Pancreas (tissue), 10 donors: ENCODE measurements around the gene DDI2. TPM values are rescaled to one million over a fixed set of nuclear protein-coding genes. Genes with fewer than 3 reads are reported as not detected.

Experiments used
- ATAC-seq, 4 donors: fragments of 200-7000 bp; cut with Tn5 transposase; one replicate each; pipeline versions ENCODE4 v1.8.0 to v1.9.1; 2020; ENCODE audit warnings: mild to moderate bottlenecking in 4 of 4, moderate library complexity in 4 of 4
- DNase-seq, 6 donors: peaks; one replicate each; pipeline ENCODE4 v3.0.0-alpha.2; 2020
- FAIRE-seq: peaks from 2 replicates; lab custom pipeline; 2012; peaks lifted over from hg19 to GRCh38; lab: Jason Lieb, UNC
- H3K27ac ChIP-seq, 4 donors: fragments of 200-600 bp; sonication (generic); 1 replicate in 3 of 4; 2 replicates in 1 of 4; pipeline versions ENCODE4 v1.5.0 to v1.8.0; 2020
- H3K27me3 ChIP-seq, 4 donors: fragments of 200-600 bp; one replicate each; pipeline ENCODE4 v1.8.0; 2021
- H3K36me3 ChIP-seq, 3 donors: fragments of 200-600 bp; sonication (generic) in 1 of 3; one replicate each; pipeline versions ENCODE4 v1.5.0 to v1.8.0; 2020 to 2021
- H3K4me1 ChIP-seq, 3 donors: fragments of 200-600 bp; one replicate each; pipeline ENCODE4 v1.8.0; 2021
- H3K4me3 ChIP-seq, 4 donors: fragments of 200-600 bp; sonication (generic) in 2 of 4; one replicate each; pipeline versions ENCODE4 v1.5.0 to v1.8.0; 2020 to 2021
- H3K9me3 ChIP-seq, 4 donors: fragments of 200-600 bp; one replicate each; pipeline ENCODE4 v1.8.0; 2021
- WGBS, 2 donors: extraction: QIAGEN DNeasy Blood & Tissue Kit; methylation state at CpG; one replicate each; pipeline ENCODE4 v1.1.7; 2013; 5-methylcytosine and 5-hydroxymethylcytosine counted together
- intact Hi-C, 3 donors: fragments of 100-400 bp; cut with DNase I; formaldehyde crosslinking; loops; one replicate each; pipeline versions ENCODE4 v1.11.1 to v1.14.2; 2022
- polyA plus RNA-seq, 2 donors: library from polyadenylated mRNA; stranded (reverse); fragments of 200-250 nt; gene quantifications; one replicate each; pipeline ENCODE4 v1.2.3, GENCODE V29; 2013
- total RNA-seq, 6 donors: library from RNA; stranded (reverse); fragmentation: NEBNext Ultra II Directional in 4 of 6; extraction: Animal tissue kit (Norgen Biotek cat#: 25700) in 4 of 6; gene quantifications; one replicate each; pipeline versions ENCODE4 v1.2.1 to v1.2.4, GENCODE V29; 2021 to 2023
- TF ChIP-seq, protein P1 (sequence below), 4 donors: fragments of 200-600 bp; sonication (generic) in 3 of 4; IDR thresholded peaks; one replicate each; pipeline versions ENCODE4 v1.5.0 to v1.8.0; 2021; ENCODE audit warnings: antibody characterized with exemption in 4 of 4
- donor health status: healthy with polysubstance abuse.
- donor health status: DM: no; HTN: no; CAD: no; lungs with moderate emphysema.
- donor health status: DM: no; HTN: no; CAD: no.
- donor health status: control.
- donor health status: control.
- donor health status: Bipolar disorder and iron deficiency.
- donor health status: DM: yes; HTN: yes; CAD: no.
- donor health status: DM: no; HTN: no; CAD: no.
- donor health status: DM: no; HTN: no; CAD: no.
- donor health status: DM: yes; HTN: yes; CAD: no.

The DDI2 gene
- total and polyA plus RNA-seq, 8 donors, result 4.7 to 17.8 (median 15.3) TPM

DNA sequence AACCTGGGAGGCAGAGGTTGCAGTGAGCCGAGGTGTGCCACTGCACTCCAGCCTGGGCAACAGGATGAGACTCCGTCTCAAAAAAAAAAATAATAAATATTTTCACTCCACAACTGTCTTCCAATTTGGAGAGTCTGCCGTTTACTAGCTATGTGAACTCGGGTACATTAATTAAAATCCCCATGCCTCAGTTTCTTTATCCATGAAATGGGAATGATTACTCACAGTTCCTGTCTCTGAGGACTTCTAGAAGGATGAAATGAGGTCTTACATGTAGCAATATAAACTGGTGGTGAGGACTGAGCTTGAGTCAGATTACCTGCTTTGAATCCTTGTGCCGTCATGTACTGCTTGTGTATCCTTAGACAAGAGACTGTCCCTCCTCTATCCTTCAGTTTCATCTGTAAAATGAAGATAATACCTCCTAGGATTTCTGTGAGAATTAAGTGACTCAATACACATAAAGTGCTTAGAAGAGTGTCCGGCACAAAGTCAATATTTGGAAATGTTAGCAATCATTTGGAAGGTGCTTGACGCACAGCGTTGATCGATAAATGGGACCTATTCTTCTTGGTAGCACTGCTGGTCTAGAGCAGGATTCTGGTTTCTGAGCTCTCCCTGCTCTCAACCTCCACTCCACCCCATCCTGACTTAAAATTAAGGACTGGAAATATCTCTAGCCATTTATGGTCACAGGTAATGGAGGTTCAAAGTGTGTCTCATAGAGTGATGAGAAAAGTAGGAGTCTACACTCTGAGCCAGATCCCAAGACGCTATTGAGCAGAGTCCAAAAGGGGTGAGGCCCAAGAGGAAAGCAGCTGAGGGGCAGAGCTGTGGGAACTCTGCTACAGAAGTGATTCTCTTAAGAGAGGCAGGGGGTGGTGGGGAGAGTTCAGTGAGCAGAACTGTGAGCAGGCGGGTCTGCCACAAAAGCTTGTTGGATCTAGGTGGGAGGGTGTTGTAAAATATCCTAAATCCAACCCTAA, 11.6 kb upstream of the DDI2 start:
- peak in 1 of 4 donors; percentile 21 for ATAC-seq
- TF ChIP-seq, protein P1, sequence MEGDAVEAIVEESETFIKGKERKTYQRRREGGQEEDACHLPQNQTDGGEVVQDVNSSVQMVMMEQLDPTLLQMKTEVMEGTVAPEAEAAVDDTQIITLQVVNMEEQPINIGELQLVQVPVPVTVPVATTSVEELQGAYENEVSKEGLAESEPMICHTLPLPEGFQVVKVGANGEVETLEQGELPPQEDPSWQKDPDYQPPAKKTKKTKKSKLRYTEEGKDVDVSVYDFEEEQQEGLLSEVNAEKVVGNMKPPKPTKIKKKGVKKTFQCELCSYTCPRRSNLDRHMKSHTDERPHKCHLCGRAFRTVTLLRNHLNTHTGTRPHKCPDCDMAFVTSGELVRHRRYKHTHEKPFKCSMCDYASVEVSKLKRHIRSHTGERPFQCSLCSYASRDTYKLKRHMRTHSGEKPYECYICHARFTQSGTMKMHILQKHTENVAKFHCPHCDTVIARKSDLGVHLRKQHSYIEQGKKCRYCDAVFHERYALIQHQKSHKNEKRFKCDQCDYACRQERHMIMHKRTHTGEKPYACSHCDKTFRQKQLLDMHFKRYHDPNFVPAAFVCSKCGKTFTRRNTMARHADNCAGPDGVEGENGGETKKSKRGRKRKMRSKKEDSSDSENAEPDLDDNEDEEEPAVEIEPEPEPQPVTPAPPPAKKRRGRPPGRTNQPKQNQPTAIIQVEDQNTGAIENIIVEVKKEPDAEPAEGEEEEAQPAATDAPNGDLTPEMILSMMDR (IDR thresholded peaks at IDR 0.05), result no peak
- no peak for DNase-seq
- no peaks in the 10 kb centered on the region for H3K36me3 ChIP-seq
- H3K27ac ChIP-seq, result peak overlapping the region in 3 of 4 donors; percentile 3 to 8 (median 5)
- intact Hi-C loops, result no loop called here
- no peaks in the 10 kb centered on the region for H3K27me3 ChIP-seq
- FAIRE-seq, result no peak
- 53 to 58% methylated on average over 11 of the region's 11 CpGs for WGBS, 2 donors
- H3K9me3 ChIP-seq, result no peaks in the 10 kb centered on the region
- H3K4me3 ChIP-seq, result no peak overlapping the region
- H3K4me1 ChIP-seq, result peaks cover 0 to 8% (median 8%) of the 10 kb centered on the region in 3 donors

GRCh38 chr1:15609631-15610030, 7.6 kb upstream of the DDI2 start:
- Histone ChIP-seq H3K27me3 (no peaks in the 10 kb centered on the region), H3K4me1 (peaks cover 0 to 8% (median 0%) of the 10 kb centered on the region in 3 donors), H3K4me3 (no peak overlapping the region), H3K9me3 (no peaks in the 10 kb centered on the region), H3K27ac (no peak overlapping the region), H3K36me3 (no peaks in the 10 kb centered on the region)
- 88 to 91% methylated on average over 7 of the region's 7 CpGs for WGBS, 2 donors
- DNase-seq, result no peak
- TF ChIP-seq, protein P1 (IDR thresholded peaks at IDR 0.05), result no peak
- FAIRE-seq, result no peak
- intact Hi-C loops, result no loop called here
- no peak for ATAC-seq

DNA sequence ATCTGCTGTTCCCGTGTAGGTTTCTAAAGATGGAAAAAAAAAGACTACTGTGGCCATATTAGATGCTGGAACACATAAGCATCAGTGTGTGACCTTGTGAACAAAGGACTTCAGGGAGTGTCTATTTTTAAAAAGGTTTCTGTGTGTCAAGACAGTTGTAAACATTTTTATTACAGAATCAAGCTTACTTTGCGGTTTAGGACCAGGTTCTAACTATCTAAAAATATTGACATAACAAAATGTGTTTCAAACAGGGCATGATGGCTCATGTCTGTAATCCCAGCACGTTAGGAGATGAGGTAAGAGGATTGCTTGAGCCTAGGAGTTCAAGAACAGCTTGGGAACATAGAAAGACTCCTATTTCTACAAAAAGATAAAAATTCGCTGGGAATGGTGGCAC, 7.1 kb upstream of the DDI2 start:
- Histone ChIP-seq H3K9me3 (no peaks in the 10 kb centered on the region), H3K4me1 (peaks cover 0 to 5% (median 0%) of the 10 kb centered on the region in 3 donors), H3K36me3 (no peaks in the 10 kb centered on the region), H3K27me3 (no peaks in the 10 kb centered on the region), H3K4me3 (no peak overlapping the region), H3K27ac (no peak overlapping the region)
- WGBS, 2 donors, result 58 to 64% methylated on average over 4 of the region's 4 CpGs
- TF ChIP-seq, protein P1 (IDR thresholded peaks at IDR 0.05), result no peak
- ATAC-seq (peak in 1 of 4 donors; percentile 40), FAIRE-seq (no peak), DNase-seq (no peak)
- intact Hi-C loops, result no loop called here

- H3K27me3 ChIP-seq, result no peaks in the 10 kb centered on the region
- no peak for FAIRE-seq
- no peaks in the 10 kb centered on the region for H3K9me3 ChIP-seq
- peak overlapping the region; percentile 21 to 92 (median 60) for H3K4me3 ChIP-seq
- no peaks in the 10 kb centered on the region for H3K36me3 ChIP-seq
- DNase-seq, result peak in 1 of 6 donors; percentile 24
- H3K27ac ChIP-seq, result peak overlapping the region; percentile 51 to 97 (median 92)
- intact Hi-C loops, result no loop called here
- peaks cover 15 to 36% (median 27%) of the 10 kb centered on the region in 3 donors for H3K4me1 ChIP-seq
- WGBS, 2 donors, result 33 to 34% methylated on average over 16 of the region's 16 CpGs
- TF ChIP-seq, protein P1 (IDR thresholded peaks at IDR 0.05), result no peak
- ATAC-seq, result peak in 2 of 4 donors; percentile 3 to 7
These were observed 685 bp upstream of the DDI2 start for GRCh38 chr1:15616373-15617172.
